Measurements from ENCODE around the gene DISP1.

DISP1 gene, protein sequence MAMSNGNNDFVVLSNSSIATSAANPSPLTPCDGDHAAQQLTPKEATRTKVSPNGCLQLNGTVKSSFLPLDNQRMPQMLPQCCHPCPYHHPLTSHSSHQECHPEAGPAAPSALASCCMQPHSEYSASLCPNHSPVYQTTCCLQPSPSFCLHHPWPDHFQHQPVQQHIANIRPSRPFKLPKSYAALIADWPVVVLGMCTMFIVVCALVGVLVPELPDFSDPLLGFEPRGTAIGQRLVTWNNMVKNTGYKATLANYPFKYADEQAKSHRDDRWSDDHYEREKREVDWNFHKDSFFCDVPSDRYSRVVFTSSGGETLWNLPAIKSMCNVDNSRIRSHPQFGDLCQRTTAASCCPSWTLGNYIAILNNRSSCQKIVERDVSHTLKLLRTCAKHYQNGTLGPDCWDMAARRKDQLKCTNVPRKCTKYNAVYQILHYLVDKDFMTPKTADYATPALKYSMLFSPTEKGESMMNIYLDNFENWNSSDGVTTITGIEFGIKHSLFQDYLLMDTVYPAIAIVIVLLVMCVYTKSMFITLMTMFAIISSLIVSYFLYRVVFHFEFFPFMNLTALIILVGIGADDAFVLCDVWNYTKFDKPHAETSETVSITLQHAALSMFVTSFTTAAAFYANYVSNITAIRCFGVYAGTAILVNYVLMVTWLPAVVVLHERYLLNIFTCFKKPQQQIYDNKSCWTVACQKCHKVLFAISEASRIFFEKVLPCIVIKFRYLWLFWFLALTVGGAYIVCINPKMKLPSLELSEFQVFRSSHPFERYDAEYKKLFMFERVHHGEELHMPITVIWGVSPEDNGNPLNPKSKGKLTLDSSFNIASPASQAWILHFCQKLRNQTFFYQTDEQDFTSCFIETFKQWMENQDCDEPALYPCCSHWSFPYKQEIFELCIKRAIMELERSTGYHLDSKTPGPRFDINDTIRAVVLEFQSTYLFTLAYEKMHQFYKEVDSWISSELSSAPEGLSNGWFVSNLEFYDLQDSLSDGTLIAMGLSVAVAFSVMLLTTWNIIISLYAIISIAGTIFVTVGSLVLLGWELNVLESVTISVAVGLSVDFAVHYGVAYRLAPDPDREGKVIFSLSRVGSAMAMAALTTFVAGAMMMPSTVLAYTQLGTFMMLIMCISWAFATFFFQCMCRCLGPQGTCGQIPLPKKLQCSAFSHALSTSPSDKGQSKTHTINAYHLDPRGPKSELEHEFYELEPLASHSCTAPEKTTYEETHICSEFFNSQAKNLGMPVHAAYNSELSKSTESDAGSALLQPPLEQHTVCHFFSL (N-terminal part only)

DNA sequence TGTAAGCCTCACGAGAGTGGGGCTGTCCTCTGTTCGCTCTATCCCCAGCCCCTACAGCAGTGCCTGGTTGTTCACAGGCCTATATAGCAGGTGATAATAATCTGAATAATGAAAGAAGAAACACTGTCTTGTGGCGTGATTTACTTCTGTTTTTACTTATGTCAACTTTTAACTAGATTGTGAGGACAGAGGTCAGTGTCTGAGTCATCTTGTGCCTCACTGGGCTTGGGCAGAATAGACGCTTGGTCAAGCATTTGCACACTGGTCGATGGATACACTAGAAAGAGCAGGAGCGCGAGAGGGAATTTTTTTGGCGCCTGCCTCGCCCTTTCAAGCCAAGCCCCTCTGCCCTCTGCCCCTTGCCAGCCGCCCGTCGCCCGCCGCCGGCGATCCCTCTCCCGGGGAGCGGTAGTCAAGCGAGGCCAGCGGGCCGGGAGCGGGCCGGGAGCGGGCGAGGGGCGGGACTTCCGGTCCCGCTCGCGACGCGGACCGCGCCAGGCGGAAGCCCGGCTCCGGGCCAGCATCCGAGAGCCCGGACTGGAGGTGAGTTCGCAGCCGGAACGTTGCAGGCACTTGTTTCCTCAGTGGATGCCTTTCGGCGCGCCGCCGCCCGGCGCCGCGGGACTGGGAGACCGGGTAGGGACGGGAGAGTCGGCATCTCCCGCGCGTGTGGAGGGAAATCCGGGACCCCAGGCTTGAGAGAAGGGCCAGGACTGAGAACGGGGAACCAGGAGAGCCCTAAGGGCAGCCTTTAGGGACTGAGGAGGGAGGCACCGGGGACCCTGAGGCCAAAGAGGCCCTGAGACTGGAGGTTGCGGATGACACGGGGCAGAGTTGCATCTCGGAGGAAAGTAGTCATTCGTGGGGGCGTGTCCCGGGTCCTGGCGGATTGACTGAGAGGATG lies at the start of gene DISP1:
TSS of gene DISP1 (plus strand) at position 504 of the 904 bp plus-strand sequence. CDS start 127,785 bp downstream, outside the sequence.
- H3K36me3 Mint-ChIP-seq: no peaks in the 10 kb centered on the region
- H3K9me3 Mint-ChIP-seq: no peaks in the 10 kb centered on the region
- H3K4me3 Mint-ChIP-seq: peak within 1 kb of the TSS; percentile 79
- peak; percentile 79 for DNase-seq
- CTCF ChIA-PET: no interaction called here
- H3K27me3 Mint-ChIP-seq: peaks cover 9% of the 10 kb centered on the region
- peak within 1 kb of the TSS; percentile 84 for H3K27ac Mint-ChIP-seq
- H3K4me1 Mint-ChIP-seq: peaks cover 22% of the 10 kb centered on the region

DNA sequence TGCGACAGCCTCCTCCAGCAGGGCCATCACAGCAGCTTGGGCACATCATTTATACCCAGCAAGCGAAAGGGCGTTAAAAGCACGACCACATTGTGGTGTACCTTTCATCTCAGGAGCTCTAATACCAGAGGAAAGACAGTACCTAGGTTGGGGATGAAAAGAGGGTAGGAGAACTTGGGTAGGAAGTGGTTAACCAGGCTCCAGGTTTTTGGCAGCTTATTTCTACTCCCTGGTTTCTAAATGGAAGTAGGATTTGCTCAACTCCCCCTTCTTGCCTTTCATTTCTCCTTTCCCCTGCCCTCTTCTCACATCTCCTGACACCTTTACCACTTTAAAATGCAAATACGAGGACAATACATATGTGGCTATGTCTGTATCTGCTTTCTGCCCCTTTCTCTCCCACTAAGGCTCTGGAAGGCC lies 47.7 kb upstream of the DISP1 start:
- Mint-ChIP-seq H3K4me3 (no peak overlapping the region), H3K4me1 (peaks cover 12% of the 10 kb centered on the region), H3K27ac (no peak overlapping the region), H3K9me3 (peaks cover 27% of the 10 kb centered on the region), H3K36me3 (peaks cover 14% of the 10 kb centered on the region), H3K27me3 (peaks cover 5% of the 10 kb centered on the region)
- CTCF ChIA-PET: no interaction called here
- DNase-seq: no peak

DNA sequence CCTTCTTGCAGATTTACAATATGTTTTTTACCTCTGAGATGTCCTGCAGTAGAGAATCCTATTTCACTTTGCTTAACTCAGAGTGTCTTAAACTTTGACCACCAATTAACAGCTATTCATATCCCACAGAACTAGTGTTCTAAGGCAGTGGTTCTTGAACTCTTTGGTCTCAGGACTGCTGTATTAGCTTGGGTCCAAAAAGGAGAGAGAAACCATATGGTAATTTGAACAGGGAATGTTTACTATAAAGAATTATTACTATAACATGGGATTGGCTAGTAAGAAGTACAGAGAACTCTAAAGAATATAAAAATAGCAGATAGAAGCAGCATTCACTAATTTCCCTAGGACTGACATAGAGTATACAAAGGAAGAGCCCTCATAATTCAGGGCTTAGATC lies 46.2 kb upstream of the DISP1 start:
- H3K4me1 Mint-ChIP-seq: peaks cover 25% of the 10 kb centered on the region
- H3K36me3 Mint-ChIP-seq: peaks cover 14% of the 10 kb centered on the region
- no peak for DNase-seq
- no peak overlapping the region for H3K4me3 Mint-ChIP-seq
- H3K27me3 Mint-ChIP-seq: peaks cover 5% of the 10 kb centered on the region
- CTCF ChIA-PET: interaction anchor here (1.4 kb wide), 1 partner anchor 17 kb away, joined by 4 read pairs; no protein-coding TSS in a partner anchor
- H3K27ac Mint-ChIP-seq: no peak overlapping the region
- peaks cover 26% of the 10 kb centered on the region for H3K9me3 Mint-ChIP-seq

DNA sequence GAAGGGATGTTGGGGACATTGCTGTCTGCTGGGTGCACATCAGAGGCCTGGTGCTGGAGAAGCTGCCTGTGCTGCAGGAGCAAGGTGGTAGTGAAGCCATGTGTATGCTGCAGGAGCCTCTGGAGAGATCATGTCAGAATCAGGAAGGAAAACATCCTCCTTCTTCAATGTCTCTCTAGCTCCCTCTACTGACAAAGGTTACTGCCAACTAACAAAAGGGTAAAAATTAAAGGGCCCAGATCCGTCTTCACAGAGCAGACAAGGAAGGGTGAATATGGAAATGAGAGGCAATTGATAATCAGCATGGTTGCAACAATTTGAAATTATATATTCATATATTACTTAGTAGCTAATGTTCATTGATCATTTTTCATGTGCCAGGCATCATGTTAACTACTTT lies 45.7 kb upstream of the DISP1 start:
- no peak overlapping the region for H3K27ac Mint-ChIP-seq
- H3K9me3 Mint-ChIP-seq: peaks cover 26% of the 10 kb centered on the region
- peaks cover 26% of the 10 kb centered on the region for H3K4me1 Mint-ChIP-seq
- peaks cover 6% of the 10 kb centered on the region for H3K27me3 Mint-ChIP-seq
- DNase-seq: no peak
- H3K36me3 Mint-ChIP-seq: peaks cover 14% of the 10 kb centered on the region
- CTCF ChIA-PET: interaction anchor here (1.4 kb wide), 1 partner anchor 16 kb away, joined by 4 read pairs; no protein-coding TSS in a partner anchor
- no peak overlapping the region for H3K4me3 Mint-ChIP-seq

DNA sequence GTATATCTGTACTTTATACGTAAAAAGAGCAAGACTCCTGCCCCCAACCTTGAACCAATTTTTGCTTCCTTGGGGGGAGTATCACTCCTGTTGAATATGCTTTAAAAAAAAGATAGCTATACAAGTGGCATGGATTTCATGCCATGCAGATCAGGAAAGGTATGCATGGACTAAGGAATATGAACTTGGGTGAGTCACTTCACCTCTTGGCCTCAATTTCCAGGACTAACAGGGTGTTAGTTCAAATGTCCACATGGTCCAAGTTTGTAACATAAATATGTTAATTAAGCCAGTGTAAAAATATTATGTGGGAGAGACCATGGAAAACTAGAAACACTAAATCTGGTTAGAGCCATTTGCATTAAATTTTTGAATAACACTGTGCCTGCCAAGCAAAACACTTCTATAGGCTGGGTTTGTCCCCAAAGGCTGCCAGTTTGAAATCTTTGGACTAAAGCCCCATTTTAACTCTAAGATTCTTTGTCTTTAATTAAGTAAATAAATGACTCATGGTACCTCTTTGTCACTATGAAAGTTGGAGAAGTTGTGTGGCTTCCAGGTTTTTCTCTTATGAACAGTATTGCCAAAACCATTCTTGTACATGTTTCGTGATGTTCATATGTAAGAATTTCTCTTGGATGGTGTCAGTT lies 44.7 kb upstream of the DISP1 start:
- no peak for DNase-seq
- Mint-ChIP-seq H3K4me1 (peaks cover 26% of the 10 kb centered on the region), H3K4me3 (no peak overlapping the region), H3K27ac (no peak overlapping the region), H3K36me3 (peaks cover 14% of the 10 kb centered on the region), H3K9me3 (peaks cover 26% of the 10 kb centered on the region), H3K27me3 (peaks cover 11% of the 10 kb centered on the region)
- CTCF ChIA-PET: interaction anchor here (0.6 kb wide), 1 partner anchor 29 kb away, joined by 3 read pairs; no protein-coding TSS in a partner anchor

DNA sequence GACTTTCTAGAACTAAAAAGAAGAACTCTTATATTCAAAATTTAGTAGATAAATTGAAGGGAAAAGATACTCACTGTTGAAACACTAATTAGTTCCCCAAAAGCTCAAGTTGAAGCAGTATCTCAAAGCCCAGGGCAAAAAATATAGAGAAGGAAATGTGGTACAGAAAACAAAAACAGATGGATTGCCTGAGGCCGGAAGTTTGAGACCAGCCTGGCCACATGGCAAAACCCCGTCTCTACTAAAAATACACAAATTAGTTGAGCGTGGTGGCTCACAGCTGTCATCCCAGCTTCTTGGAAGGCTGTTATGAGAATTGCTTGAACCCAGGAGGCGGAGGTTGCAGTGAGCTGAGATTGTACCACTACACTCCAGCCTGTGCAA lies 41.9 kb upstream of the DISP1 start:
- peaks cover 18% of the 10 kb centered on the region for H3K4me1 Mint-ChIP-seq
- peaks cover 21% of the 10 kb centered on the region for H3K9me3 Mint-ChIP-seq
- no peak overlapping the region for H3K4me3 Mint-ChIP-seq
- peak; percentile 54 for DNase-seq
- peak overlapping the region; percentile 92 for H3K27ac Mint-ChIP-seq
- CTCF ChIA-PET: interaction anchor here (0.5 kb wide), 1 partner anchor 75 kb away, joined by 3 read pairs; no protein-coding TSS in a partner anchor
- H3K36me3 Mint-ChIP-seq: peaks cover 14% of the 10 kb centered on the region
- H3K27me3 Mint-ChIP-seq: peaks cover 14% of the 10 kb centered on the region

DNA sequence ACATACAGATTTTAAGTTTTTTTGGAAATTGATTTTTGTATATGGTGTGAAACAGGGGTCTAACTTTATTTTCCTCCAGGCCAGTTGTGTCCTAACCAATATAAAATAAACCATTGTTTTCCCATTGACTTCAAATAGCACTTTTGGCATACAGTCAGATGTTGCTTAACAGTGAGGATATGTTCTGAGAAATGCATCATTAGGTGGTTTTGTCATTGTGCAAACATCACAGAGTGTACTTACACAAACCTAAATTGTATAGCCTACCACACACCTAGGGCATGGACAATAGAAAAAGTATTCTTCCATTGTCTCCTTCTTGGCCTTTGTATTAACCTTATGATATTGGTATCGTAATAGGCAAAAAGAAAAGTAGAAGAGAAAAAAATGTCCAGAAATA lies 37.4 kb upstream of the DISP1 start:
- Mint-ChIP-seq H3K36me3 (no peaks in the 10 kb centered on the region), H3K27me3 (peaks cover 23% of the 10 kb centered on the region), H3K4me3 (no peak overlapping the region), H3K4me1 (peaks cover 12% of the 10 kb centered on the region), H3K27ac (no peak overlapping the region), H3K9me3 (no peaks in the 10 kb centered on the region)
- CTCF ChIA-PET: interaction anchor here (1.6 kb wide), 1 partner anchor 16 kb away, joined by 3 read pairs; no protein-coding TSS in a partner anchor
- DNase-seq: no peak

DNA sequence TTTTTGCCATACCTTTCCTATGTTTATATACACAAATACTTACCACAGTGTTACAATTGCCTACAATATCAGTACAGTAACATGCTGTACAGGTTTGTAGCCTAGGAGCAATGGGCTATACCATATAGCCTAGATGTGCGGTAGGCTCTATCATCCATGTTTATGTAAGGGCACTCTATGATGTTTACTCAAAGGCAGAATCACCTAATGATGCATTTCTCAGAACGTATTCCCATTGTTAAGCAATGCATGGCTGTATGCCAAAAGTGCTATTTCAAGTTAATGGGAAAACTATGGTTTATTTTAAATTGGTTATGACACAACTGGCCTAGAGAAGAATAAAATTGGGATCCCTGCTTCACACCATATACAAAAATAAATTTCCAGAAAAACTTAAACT lies 36.9 kb upstream of the DISP1 start:
- Mint-ChIP-seq H3K4me1 (peaks cover 7% of the 10 kb centered on the region), H3K27ac (no peak overlapping the region), H3K9me3 (no peaks in the 10 kb centered on the region), H3K36me3 (no peaks in the 10 kb centered on the region), H3K27me3 (peaks cover 26% of the 10 kb centered on the region), H3K4me3 (no peak overlapping the region)
- DNase-seq: no peak
- CTCF ChIA-PET: no interaction called here

DNA sequence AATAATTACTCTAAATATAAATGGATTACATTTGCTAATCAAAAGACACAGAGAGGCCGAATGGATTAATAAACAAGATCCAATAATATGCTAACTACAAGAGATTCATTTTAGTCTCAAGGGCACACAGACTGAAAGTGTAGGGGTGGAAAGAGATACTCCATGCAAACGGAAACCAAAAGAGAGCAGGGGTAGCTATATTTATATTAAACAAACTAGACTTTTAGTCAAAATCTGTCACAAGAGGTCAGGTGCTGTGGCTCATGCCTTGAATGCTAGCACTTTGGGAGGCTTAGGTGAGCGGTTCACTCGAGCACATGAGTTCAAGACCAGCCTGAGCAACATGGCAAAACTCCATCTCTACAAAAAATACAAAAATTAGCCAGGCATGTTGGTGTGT lies 33.6 kb upstream of the DISP1 start:
- H3K4me1 Mint-ChIP-seq: no peaks in the 10 kb centered on the region
- peaks cover 33% of the 10 kb centered on the region for H3K27me3 Mint-ChIP-seq
- H3K9me3 Mint-ChIP-seq: no peaks in the 10 kb centered on the region
- H3K36me3 Mint-ChIP-seq: no peaks in the 10 kb centered on the region
- no peak overlapping the region for H3K4me3 Mint-ChIP-seq
- CTCF ChIA-PET: no interaction called here
- no peak for DNase-seq
- H3K27ac Mint-ChIP-seq: no peak overlapping the region

DNA sequence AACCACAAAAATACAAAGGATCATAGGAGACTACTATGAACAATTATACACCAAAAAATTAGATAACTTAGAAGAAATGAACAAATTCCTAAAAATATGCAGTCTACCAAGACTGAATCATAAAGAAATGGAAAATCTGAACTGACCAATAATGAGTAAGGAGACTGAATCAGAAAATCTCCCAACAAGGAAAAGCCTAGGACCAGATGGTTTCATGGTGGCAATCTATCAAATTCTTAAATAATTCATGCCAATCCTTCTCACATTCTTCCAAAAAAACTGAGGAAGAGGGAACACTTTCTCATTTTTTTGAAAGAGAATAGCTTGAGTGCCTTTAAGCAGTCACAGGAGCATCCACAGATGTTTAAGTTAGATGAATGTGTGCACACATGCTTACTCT lies 31.8 kb upstream of the DISP1 start:
- Mint-ChIP-seq H3K27ac (no peak overlapping the region), H3K36me3 (no peaks in the 10 kb centered on the region), H3K27me3 (peaks cover 30% of the 10 kb centered on the region), H3K4me3 (no peak overlapping the region), H3K4me1 (no peaks in the 10 kb centered on the region), H3K9me3 (no peaks in the 10 kb centered on the region)
- no peak for DNase-seq
- CTCF ChIA-PET: interaction anchor here (0.7 kb wide), 1 partner anchor 407 kb away, joined by 4 read pairs; no protein-coding TSS in a partner anchor

DNA sequence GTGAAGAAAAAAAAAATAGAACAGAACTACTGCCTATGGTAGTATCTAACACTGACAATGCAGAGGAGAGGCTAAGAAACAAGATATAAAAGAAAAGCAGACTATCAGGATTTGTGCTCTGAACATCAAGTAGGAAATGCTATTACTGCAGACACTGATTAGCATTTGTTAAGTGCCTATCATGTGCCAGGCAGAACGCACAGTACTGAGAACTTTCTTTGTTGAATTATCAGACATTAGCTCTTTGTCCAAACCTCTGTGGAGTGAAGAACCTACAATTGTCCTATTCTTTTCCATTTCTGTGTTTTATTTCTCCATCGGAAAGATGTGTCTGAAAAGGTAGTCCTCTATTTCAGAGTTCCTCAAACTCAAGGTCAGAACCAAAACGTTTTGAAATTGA lies 30.5 kb upstream of the DISP1 start:
- Mint-ChIP-seq H3K4me3 (no peak overlapping the region), H3K4me1 (no peaks in the 10 kb centered on the region), H3K9me3 (no peaks in the 10 kb centered on the region), H3K27me3 (peaks cover 26% of the 10 kb centered on the region), H3K27ac (no peak overlapping the region), H3K36me3 (no peaks in the 10 kb centered on the region)
- DNase-seq: no peak
- CTCF ChIA-PET: no interaction called here

DNA sequence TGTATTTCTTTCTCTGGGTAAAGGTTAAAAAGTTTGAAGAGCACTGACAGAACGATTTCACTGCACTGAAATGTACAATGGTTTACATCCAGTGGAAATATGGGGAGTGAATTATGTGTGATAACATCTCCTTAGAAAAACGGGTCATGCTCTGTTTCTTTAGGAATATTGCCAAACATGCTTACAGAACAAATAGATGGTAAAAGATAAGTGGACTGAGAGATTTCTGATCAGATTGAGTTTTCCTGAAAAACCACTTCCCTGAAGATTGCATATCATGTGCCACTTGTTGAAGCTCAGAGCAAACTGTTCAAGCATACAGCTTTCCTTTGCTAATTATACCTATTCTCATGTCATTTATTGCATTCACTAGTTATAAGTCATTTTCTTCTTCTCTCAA lies 29.9 kb upstream of the DISP1 start:
- H3K4me1 Mint-ChIP-seq: no peaks in the 10 kb centered on the region
- peaks cover 26% of the 10 kb centered on the region for H3K27me3 Mint-ChIP-seq
- no peak overlapping the region for H3K4me3 Mint-ChIP-seq
- H3K9me3 Mint-ChIP-seq: peaks cover 5% of the 10 kb centered on the region
- DNase-seq: no peak
- no peak overlapping the region for H3K27ac Mint-ChIP-seq
- H3K36me3 Mint-ChIP-seq: peaks cover 2% of the 10 kb centered on the region
- CTCF ChIA-PET: interaction anchor here (0.7 kb wide), 1 partner anchor 16 kb away, joined by 4 read pairs; no protein-coding TSS in a partner anchor
